DOHH2 (cell line): Measurements from ENCODE around the gene IQGAP1.

Source experiments
- H3F3A ChIP-seq: fragments of 200-600 bp; sonication (generic), shearing (Covaris generic); 2 replicates; pipeline ENCODE4 v1.6.0; 2016; ENCODE audit warnings: antibody characterized with exemption, mild to moderate bottlenecking; ENCODE audit not compliant: control insufficient read depth, insufficient read depth
- H3K27ac ChIP-seq: fragments of 200-600 bp; sonication (generic); 2 replicates; pipeline ENCODE4 v1.5.1; 2014; ENCODE audit warnings: low read depth, mild to moderate bottlenecking, low read length, moderate library complexity
- H3K27me3 ChIP-seq: fragments of 200-600 bp; sonication (generic); 2 replicates; pipeline ENCODE4 v1.6.1; 2014; ENCODE audit warnings: mild to moderate bottlenecking, low read length, mixed read lengths; ENCODE audit not compliant: control insufficient read depth
- H3K36me3 ChIP-seq: fragments of 200-600 bp; sonication (generic); 2 replicates; pipeline ENCODE4 v1.6.1; 2014; ENCODE audit warnings: mild to moderate bottlenecking, low read length, moderate library complexity, mixed read lengths; ENCODE audit not compliant: control insufficient read depth
- H3K4me1 ChIP-seq: fragments of 200-600 bp; sonication (generic); 2 replicates; pipeline ENCODE4 v1.6.1; 2014; ENCODE audit warnings: mild to moderate bottlenecking, low read length, mixed read lengths; ENCODE audit not compliant: control insufficient read depth
- H3K4me2 ChIP-seq: fragments of 200-600 bp; sonication (generic); 2 replicates; pipeline ENCODE4 v1.6.0; 2014; ENCODE audit warnings: mild to moderate bottlenecking, low read length, moderate library complexity
- H3K4me3 ChIP-seq: fragments of 200-600 bp; sonication (generic); 2 replicates; pipeline ENCODE4 v1.5.1; 2014; ENCODE audit warnings: mild to moderate bottlenecking, low read length, mixed read lengths
- H3K79me2 ChIP-seq: fragments of 200-600 bp; sonication (generic); 2 replicates; pipeline ENCODE4 v1.6.1; 2014; ENCODE audit warnings: mild to moderate bottlenecking, low read length, mixed read lengths; ENCODE audit not compliant: control insufficient read depth
- H3K9me2 ChIP-seq: fragments of 200-600 bp; sonication (generic); replicated peaks from 2 replicates; pipeline ENCODE4 v1.6.1; 2014; ENCODE audit warnings: mild to moderate bottlenecking, low read length, mixed read lengths; ENCODE audit not compliant: control insufficient read depth
- H3K9me3 ChIP-seq: fragments of 200-600 bp; sonication (generic); 2 replicates; pipeline ENCODE4 v1.6.1; 2014; ENCODE audit warnings: antibody characterized with exemption, low read length, mixed read lengths; ENCODE audit not compliant: control insufficient read depth, insufficient read depth
- H4K20me1 ChIP-seq: fragments of 200-600 bp; sonication (generic); 2 replicates; pipeline ENCODE4 v1.6.0; 2014; ENCODE audit warnings: low read depth, mild to moderate bottlenecking, antibody characterized with exemption, low read length, moderate library complexity; ENCODE audit not compliant: control insufficient read depth, insufficient read depth
- EZH2phosphoT487 ChIP-seq: fragments of 200-600 bp; sonication (generic); IDR thresholded peaks from 2 replicates; pipeline ENCODE4 v1.6.1; 2017; ENCODE audit warnings: borderline replicate concordance, mild to moderate bottlenecking, antibody characterized with exemption, low read length, moderate library complexity, mixed read lengths
- TF ChIP-seq, protein P1 (sequence below): fragments of 200-600 bp; sonication (generic); IDR thresholded peaks from one replicate; pipeline ENCODE4 v1.5.1; 2014; ENCODE audit warnings: antibody characterized with exemption, mild to moderate bottlenecking, low read depth, low read length; ENCODE audit not compliant: poor library complexity, severe bottlenecking

The IQGAP1 gene

DNA sequence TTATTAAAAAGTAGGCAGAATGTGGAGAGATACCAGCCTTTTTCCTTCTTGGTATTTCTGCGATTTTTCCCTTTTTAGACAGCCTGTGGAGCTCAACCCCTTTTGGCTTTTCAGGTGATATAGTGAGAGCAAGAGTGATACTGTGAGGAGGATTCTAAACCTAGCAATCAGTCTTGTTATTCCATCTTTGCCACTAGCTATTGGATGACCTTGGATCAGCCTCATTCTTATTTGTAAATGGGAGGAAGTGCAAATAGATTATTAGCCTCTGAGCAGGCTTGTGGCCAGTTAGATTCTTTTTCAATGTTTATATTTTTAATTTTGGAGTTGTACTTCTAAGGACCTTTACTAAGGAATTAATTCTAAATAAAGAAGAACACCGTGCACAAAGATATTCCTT, 34.0 kb downstream of the IQGAP1 start:
- no peak overlapping the region for H3K27ac ChIP-seq
- H4K20me1 ChIP-seq = peaks cover 7% of the 10 kb centered on the region; the same call in 1 of the 2 replicates
- H3K9me3 ChIP-seq = no peaks in the 10 kb centered on the region
- peaks cover 4% of the 10 kb centered on the region; the same call in 1 of the 2 replicates for H3K36me3 ChIP-seq
- no peak overlapping the region for H3K4me3 ChIP-seq
- H3K4me1 ChIP-seq = peaks cover 32% of the 10 kb centered on the region
- H3F3A ChIP-seq = peaks cover 3% of the 10 kb centered on the region; the same call in 1 of the 2 replicates
- no peak overlapping the region for H3K4me2 ChIP-seq
- no peak for TF ChIP-seq EZH2phosphoT487
- TF ChIP-seq, protein P1, sequence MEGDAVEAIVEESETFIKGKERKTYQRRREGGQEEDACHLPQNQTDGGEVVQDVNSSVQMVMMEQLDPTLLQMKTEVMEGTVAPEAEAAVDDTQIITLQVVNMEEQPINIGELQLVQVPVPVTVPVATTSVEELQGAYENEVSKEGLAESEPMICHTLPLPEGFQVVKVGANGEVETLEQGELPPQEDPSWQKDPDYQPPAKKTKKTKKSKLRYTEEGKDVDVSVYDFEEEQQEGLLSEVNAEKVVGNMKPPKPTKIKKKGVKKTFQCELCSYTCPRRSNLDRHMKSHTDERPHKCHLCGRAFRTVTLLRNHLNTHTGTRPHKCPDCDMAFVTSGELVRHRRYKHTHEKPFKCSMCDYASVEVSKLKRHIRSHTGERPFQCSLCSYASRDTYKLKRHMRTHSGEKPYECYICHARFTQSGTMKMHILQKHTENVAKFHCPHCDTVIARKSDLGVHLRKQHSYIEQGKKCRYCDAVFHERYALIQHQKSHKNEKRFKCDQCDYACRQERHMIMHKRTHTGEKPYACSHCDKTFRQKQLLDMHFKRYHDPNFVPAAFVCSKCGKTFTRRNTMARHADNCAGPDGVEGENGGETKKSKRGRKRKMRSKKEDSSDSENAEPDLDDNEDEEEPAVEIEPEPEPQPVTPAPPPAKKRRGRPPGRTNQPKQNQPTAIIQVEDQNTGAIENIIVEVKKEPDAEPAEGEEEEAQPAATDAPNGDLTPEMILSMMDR = no peak
- no peaks in the 10 kb centered on the region for H3K9me2 ChIP-seq
- H3K79me2 ChIP-seq = peaks cover 83% of the 10 kb centered on the region
- no peaks in the 10 kb centered on the region for H3K27me3 ChIP-seq

DNA sequence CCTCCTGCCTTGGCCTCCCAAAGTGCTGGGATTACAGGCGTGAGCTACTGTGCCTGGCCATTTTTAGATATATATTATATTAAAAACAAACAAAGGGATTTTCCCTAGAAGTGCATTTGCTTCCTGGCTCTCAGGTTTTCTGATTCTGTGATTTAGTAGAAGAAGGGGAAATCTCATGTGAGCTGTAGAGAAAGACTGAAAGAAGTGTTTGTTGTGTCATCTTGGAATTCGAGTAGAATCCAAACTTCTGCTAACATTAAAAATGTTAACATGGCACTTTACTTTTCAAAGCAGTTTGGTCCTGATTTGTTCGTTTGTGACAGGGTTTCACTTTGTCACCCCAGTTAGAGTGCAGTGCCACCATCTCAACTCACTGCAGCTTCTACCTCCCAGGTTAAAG, 34.9 kb downstream of the IQGAP1 start:
- no peak for TF ChIP-seq EZH2phosphoT487
- TF ChIP-seq, protein P1 = no peak
- Histone ChIP-seq H3K4me1 (peaks cover 30% of the 10 kb centered on the region), H3K27me3 (no peaks in the 10 kb centered on the region), H3K9me2 (no peaks in the 10 kb centered on the region), H3K36me3 (peaks cover 7% of the 10 kb centered on the region; the same call in 1 of the 2 replicates), H3K79me2 (peaks cover 76% of the 10 kb centered on the region), H4K20me1 (peaks cover 7% of the 10 kb centered on the region; the same call in 1 of the 2 replicates), H3K9me3 (no peaks in the 10 kb centered on the region), H3F3A (peaks cover 3% of the 10 kb centered on the region; the same call in 1 of the 2 replicates), H3K27ac (no peak overlapping the region), H3K4me3 (no peak overlapping the region), H3K4me2 (no peak overlapping the region)

DNA sequence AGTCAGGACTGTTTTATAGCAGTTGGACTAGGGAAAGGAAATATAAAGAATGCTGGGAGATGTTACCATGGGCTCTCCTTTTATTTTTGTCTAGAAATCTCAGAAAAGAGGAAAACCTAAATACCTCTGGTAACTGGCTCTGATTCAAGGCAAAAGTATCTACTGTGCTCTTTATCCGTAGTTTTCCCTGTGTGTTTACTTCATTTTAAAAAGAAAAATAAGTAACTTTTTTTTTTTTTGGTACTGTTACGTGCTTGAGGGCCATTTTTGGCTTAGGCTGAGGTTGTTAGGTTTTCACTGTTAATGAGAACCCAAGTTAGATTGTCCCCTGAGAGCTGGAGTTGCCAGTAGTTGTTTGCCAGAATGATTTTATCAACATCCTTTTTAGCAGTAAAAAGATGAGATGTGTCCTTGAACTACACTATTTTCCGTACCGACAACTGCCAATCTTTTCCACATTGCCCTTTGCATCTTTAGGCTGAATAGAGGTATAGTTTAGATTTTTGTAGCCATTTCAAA, 35.8 kb downstream of the IQGAP1 start:
- H3K79me2 ChIP-seq = peaks cover 67% of the 10 kb centered on the region

More for the DNA sequence above, 35.8 kb downstream of the IQGAP1 start:
- Histone ChIP-seq H3K36me3 (peaks cover 7% of the 10 kb centered on the region; the same call in 1 of the 2 replicates), H3K4me2 (no peak overlapping the region), H3K27me3 (no peaks in the 10 kb centered on the region), H3F3A (0 out of 2 replicates have a peak, but pooled peaks cover 3% of the 10 kb centered on the region), H3K27ac (no peak overlapping the region), H3K4me3 (no peak overlapping the region), H3K4me1 (peaks cover 21% of the 10 kb centered on the region), H3K9me3 (no peaks in the 10 kb centered on the region), H3K9me2 (no peaks in the 10 kb centered on the region), H4K20me1 (peaks cover 7% of the 10 kb centered on the region; the same call in 1 of the 2 replicates)
- TF ChIP-seq, protein P1 = no peak
- TF ChIP-seq EZH2phosphoT487 = no peak
